LNCaP clone FGC (cell line): ENCODE measurements around the gene SLC2A11.

Experiments
- DNase-seq: peaks from one replicate; pipeline ENCODE4 v3.0.0-alpha.2; 2011; ENCODE audit warnings: low read depth
- H3K4me3 ChIP-seq: 2 replicates; pipeline ENCODE4 v1.5.1; 2011; ENCODE audit warnings: mild to moderate bottlenecking, low read depth, low read length, control low read depth
- TF ChIP-seq, protein P1 (sequence below): IDR thresholded peaks from 2 replicates; pipeline ENCODE4 v1.5.1; 2012; ENCODE audit warnings: mild to moderate bottlenecking; ENCODE audit not compliant: control insufficient read depth, insufficient read depth; ENCODE audit errors: extremely low read depth

SLC2A11 gene

DNA sequence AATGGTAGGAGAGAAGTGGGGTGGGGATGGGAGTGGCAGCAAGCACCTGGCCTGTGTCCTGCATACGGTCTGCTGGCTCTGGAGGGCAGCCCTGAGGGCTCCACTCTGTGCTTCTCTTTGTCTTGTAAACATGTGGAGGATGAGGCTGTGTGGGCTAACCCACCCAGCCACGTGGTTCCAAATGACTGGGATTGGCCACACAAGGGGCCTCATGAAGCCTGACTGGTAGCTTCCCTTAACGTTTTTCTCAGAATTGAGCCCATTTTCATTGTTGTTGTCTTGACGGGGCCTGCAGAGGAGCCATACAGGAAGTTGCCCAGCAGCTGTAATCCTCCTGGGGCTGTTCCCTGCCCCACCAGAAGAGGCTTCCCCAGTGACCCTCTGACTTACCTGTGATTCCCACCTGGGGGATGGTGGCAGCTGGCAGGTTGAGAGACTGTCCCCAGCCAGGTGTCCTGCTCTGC, 36.9 kb upstream of the SLC2A11 start:
- no peak for DNase-seq
- TF ChIP-seq, protein P1, sequence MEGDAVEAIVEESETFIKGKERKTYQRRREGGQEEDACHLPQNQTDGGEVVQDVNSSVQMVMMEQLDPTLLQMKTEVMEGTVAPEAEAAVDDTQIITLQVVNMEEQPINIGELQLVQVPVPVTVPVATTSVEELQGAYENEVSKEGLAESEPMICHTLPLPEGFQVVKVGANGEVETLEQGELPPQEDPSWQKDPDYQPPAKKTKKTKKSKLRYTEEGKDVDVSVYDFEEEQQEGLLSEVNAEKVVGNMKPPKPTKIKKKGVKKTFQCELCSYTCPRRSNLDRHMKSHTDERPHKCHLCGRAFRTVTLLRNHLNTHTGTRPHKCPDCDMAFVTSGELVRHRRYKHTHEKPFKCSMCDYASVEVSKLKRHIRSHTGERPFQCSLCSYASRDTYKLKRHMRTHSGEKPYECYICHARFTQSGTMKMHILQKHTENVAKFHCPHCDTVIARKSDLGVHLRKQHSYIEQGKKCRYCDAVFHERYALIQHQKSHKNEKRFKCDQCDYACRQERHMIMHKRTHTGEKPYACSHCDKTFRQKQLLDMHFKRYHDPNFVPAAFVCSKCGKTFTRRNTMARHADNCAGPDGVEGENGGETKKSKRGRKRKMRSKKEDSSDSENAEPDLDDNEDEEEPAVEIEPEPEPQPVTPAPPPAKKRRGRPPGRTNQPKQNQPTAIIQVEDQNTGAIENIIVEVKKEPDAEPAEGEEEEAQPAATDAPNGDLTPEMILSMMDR, result no peak

DNA sequence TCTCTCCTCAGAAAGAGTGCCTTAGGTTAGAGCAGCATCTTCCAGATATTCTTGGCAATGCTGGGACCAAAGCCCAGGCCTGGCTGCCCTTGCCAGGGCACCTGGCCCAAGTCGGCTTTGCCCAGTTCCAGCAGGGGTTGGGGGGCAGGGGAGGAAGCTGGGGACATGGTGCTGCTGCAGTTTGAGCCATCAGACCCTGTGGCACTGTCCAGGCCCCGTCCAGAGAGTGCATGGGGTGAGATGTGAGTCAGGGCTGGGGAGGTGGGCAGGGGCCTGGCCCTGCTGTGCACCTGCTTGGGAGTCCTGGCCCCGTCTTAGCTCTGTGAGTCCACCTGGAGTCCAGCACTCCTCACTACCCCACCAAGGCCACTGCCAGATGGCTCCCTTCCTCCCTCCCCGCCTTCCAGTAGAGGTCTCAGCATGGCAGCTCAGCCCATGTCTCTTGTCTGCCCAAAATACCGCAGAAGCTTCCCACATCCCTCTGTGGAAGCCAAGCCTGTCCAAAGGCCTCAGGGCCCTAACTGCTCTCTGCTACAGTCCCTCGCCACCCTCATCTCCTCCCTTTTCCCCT, 35.5 kb upstream of the SLC2A11 start:
- TF ChIP-seq, protein P1, result no peak
- no peak for DNase-seq
- no peak overlapping the region for H3K4me3 ChIP-seq

More for the DNA sequence above, 36.9 kb upstream of the SLC2A11 start:
- H3K4me3 ChIP-seq, result no peak overlapping the region

DNA sequence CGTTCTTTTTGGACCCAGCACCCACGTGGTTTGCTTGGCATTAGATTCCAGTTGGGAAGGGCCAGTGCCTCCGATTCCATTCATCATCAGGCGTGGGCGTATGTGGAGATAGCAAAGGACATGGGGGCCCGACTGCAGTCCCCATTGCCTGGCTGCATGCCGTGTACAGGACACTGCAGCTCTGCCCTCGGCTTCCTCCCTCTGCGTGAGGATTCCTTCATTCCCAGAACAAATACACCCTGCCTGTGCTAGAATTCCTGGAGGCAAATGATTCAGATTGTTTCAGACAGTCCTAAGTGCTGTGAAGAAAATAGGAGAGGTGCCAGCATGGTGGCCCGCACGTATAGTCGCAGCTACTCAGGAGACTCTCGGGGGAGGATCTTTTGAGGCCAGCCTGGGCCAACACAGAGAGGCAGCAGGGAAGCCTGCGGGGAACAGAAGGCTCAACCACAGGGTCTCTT, 34.3 kb upstream of the SLC2A11 start:
- no peak for DNase-seq
- TF ChIP-seq, protein P1, result no peak
- H3K4me3 ChIP-seq, result no peak overlapping the region

DNA sequence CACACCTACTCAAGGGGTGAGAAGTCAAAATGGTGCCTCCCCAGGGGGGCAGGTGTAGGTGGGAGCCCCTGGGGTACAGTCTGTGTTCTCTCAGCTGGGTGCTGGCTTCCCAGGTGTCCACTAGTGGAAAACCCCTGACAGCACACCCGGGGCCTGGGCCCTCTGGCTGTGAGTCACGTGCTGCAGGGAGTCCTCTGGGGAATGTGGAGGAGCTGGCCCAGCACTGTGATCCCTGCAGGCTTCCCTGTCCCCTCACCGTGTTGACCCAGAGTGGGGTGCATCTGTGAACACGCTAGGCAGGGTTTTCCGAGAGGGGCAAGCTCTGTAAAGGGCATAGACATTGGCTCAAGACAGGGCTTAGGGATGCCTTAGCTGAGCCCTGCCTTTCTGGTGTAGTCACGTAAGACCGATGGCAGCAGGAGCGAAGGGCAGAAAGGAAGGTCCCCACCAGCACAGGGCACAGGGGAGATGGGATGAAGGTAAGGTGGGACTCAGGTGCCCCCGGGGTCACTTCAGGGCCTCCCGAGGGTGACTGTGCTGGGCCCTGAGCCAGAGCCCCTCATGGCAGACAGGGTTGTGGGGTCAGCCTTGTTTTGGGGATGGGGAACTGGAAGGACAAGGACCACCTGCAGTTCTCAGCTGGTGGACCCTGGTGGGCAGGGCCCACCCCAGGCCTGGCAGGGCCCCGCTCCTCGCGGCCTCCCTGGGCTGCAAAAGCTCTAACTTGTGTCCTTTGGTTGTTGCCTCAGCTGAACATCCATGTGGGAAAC, 33.0 kb upstream of the SLC2A11 start:
- DNase-seq, result no peak
- H3K4me3 ChIP-seq, result no peak overlapping the region
- TF ChIP-seq, protein P1, result no peak

DNA sequence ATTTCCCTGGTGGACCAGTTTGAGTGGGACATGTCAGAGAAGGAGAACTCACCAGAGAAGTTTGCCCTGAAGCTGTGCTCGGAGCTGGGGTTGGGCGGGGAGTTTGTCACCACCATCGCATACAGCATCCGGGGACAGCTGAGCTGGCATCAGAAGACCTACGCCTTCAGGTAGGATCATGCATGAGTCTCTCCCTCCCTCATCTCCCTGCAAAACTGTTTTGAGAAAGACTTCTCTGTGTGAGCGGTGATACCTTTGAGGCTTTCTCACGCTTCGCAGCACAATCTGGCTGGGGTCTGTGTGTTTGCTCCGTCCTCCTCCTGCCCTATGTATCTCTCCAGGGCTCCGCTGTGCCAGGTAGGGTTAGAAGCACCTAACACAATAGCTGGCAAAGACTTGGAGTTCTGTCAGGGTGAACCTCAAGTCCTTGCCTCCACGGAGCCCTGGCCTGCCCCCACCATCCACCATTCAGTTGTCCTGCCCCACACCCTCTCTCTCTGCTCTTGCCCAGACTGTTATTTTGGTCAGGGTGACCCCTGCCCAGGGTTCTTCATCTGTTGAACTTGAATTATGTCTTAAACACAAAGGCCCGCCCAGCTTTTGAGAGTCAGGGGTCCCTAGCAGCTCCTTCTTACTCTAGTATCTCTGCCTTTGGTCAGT, 32.3 kb upstream of the SLC2A11 start:
- H3K4me3 ChIP-seq, result no peak overlapping the region
- TF ChIP-seq, protein P1, result no peak
- no peak for DNase-seq

DNA sequence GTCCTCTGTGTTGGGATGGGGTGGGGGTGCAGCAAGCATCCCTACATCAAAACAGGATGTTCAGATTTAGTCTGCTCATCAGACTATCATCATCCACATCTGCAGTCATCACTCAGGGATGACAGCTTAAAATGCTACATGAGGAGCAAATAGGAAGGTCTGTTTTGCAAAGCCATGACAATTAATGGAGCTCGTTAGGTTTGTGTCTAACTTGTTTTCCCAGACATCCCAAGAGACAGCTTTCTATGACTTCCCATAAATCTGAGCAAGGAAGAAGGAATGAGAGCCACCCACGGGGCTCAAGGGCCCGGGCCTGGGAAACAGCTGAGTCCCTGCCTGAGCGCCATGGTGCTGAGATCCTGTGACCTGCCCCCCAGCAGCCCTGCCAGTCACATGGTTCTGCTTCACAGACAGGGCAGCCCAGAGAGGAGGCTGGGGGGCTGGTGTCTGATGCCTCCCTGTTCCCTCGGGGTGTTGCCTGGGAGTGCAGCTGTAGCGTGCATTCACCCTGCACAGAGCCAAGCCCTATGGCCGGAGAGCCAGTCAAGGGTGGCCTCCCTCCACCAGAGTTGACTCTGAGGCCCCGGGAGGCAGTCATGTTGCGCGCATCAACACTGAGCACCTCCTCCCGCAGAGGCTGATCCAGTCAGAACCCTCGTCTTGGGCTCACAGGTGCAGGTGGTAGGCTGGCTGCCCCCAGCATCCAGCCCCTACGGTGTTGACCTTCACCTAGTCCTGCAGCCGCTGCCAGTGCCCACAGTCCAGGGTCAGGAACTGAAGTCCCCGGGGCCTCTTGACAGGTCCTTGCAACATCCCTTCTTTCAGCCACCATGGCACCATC, 30.9 kb upstream of the SLC2A11 start:
- TF ChIP-seq, protein P1, result no peak
- H3K4me3 ChIP-seq, result no peak overlapping the region
- DNase-seq, result no peak
